Measurements from ENCODE around the gene TRIM44. TPM values are rescaled to one million over a fixed set of nuclear protein-coding genes. Genes with fewer than 3 reads are reported as not detected.

TRIM44 gene
- polyA plus RNA-seq, 1 donor (not counting 4 experiments of a cell fraction or from before 2014, with no cell fraction given): 48.3 TPM

DNA sequence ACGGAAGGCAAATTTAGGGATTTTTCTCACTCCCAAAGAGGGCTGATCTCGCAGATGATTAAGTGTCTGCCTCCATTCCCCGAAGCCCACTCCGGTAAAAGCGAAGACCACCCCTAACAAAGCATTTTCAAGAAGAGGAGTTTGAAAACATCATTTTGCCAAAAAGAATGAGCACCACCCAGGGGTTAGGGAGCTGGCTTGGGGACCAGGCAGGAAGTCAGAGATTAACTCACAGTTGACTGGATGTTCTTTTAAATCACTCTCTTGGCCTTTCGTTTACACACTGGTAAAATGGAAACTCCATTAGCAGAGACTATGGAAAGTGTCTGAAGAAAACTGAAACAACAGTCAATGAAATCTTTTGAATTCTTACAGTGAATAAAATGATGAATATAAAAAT is 7.9 kb upstream of the TRIM44 start:
- Histone ChIP-seq H3K36me3 (ENCODE audit: control insufficient read depth in 2 of 2, extremely low read depth in 1 of 2, insufficient read depth in 2 of 2, low read length in 2 of 2) (no peaks in the 10 kb centered on the region), H3K27ac (ENCODE audit: control insufficient read depth, insufficient read depth, low read length) (no peak overlapping the region), H3K27me3 (ENCODE audit: control insufficient read depth, extremely low read depth, insufficient read depth, low read length) (no peaks in the 10 kb centered on the region), H3K4me1 (ENCODE audit: control insufficient read depth, extremely low read depth, insufficient read depth, low read length) (peaks cover 11% of the 10 kb centered on the region), H2AFZ (ENCODE audit: control insufficient read depth, low read length) (no peak overlapping the region), H3K4me3 (ENCODE audit: control insufficient read depth in 2 of 3, extremely low read depth in 1 of 3, insufficient read depth in 2 of 3, low read depth in 1 of 3, low read length in 3 of 3) (no peak overlapping the region), H3K9me1 (ENCODE audit: control insufficient read depth, extremely low read depth, insufficient read depth, low read length) (no peaks in the 10 kb centered on the region), H4K20me1 (ENCODE audit: control insufficient read depth, extremely low read depth, insufficient read depth, low read length) (no peaks in the 10 kb centered on the region), H3K9me3 (ENCODE audit: control insufficient read depth, low read depth, low read length) (no peaks in the 10 kb centered on the region), H3K4me2 (ENCODE audit: control insufficient read depth, extremely low read depth, insufficient read depth, low read depth, low read length) (no peak overlapping the region), H3K79me2 (ENCODE audit: control insufficient read depth, insufficient read depth, low read length) (no peaks in the 10 kb centered on the region), H3K9ac (ENCODE audit: control insufficient read depth, extremely low read depth, insufficient read depth, low read length) (no peak overlapping the region)
- FAIRE-seq: no peak
- TF ChIP-seq, protein P1, sequence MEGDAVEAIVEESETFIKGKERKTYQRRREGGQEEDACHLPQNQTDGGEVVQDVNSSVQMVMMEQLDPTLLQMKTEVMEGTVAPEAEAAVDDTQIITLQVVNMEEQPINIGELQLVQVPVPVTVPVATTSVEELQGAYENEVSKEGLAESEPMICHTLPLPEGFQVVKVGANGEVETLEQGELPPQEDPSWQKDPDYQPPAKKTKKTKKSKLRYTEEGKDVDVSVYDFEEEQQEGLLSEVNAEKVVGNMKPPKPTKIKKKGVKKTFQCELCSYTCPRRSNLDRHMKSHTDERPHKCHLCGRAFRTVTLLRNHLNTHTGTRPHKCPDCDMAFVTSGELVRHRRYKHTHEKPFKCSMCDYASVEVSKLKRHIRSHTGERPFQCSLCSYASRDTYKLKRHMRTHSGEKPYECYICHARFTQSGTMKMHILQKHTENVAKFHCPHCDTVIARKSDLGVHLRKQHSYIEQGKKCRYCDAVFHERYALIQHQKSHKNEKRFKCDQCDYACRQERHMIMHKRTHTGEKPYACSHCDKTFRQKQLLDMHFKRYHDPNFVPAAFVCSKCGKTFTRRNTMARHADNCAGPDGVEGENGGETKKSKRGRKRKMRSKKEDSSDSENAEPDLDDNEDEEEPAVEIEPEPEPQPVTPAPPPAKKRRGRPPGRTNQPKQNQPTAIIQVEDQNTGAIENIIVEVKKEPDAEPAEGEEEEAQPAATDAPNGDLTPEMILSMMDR (optimal IDR thresholded peaks at IDR 0.05 in 1 of 3, IDR thresholded peaks at IDR 0.05 in 1 of 3, conservative IDR thresholded peaks at IDR 0.05 in 1 of 3; ENCODE audit: extremely low read depth in 1 of 3, insufficient read depth in 2 of 3, low read length in 3 of 3): no peak
- TF ChIP-seq EZH2 (IDR thresholded peaks at IDR 0.05; ENCODE audit: low read length): no peak
- no peak for DNase-seq (ENCODE audit: low read depth, low spot score)
- dilution Hi-C loops (cut with MboI; ENCODE audit: extremely low pct_ligation_motif_present, low sequenced_read_pairs): no loop called here

DNA sequence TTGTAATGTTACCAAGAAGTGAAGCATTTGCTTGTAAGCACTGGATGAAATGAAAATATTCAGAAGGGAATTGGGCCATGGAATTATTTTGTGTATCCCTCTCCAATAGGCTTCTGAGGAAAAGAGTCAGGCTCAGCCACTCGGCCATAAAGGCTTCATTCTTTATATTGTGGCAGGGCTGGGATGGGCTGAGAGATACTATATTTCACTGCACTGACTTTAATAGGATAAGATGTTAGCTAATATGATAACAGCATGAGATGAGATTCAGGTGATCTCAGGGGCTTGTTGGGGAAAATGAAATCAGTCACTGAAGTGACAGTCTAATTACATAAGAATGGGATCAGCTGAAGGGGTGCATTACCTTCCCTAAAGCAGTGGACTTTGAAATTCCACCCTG is 7.3 kb upstream of the TRIM44 start:
- no peak overlapping the region for H3K4me3 ChIP-seq (ENCODE audit: control insufficient read depth in 2 of 3, extremely low read depth in 1 of 3, insufficient read depth in 2 of 3, low read depth in 1 of 3, low read length in 3 of 3)
- no peaks in the 10 kb centered on the region for H3K36me3 ChIP-seq (ENCODE audit: control insufficient read depth in 2 of 2, extremely low read depth in 1 of 2, insufficient read depth in 2 of 2, low read length in 2 of 2)
- dilution Hi-C loops (cut with MboI; ENCODE audit: extremely low pct_ligation_motif_present, low sequenced_read_pairs): no loop called here
- H3K9ac ChIP-seq (ENCODE audit: control insufficient read depth, extremely low read depth, insufficient read depth, low read length): no peak overlapping the region
- FAIRE-seq (no peak), DNase-seq (ENCODE audit: low read depth, low spot score) (no peak)
- H3K27ac ChIP-seq (ENCODE audit: control insufficient read depth, insufficient read depth, low read length): no peak overlapping the region
- H4K20me1 ChIP-seq (ENCODE audit: control insufficient read depth, extremely low read depth, insufficient read depth, low read length): no peaks in the 10 kb centered on the region
- no peaks in the 10 kb centered on the region for H3K9me3 ChIP-seq (ENCODE audit: control insufficient read depth, low read depth, low read length)
- H3K79me2 ChIP-seq (ENCODE audit: control insufficient read depth, insufficient read depth, low read length): no peaks in the 10 kb centered on the region
- H3K27me3 ChIP-seq (ENCODE audit: control insufficient read depth, extremely low read depth, insufficient read depth, low read length): no peaks in the 10 kb centered on the region
- TF ChIP-seq, protein P1 (optimal IDR thresholded peaks at IDR 0.05 in 1 of 3, IDR thresholded peaks at IDR 0.05 in 1 of 3, conservative IDR thresholded peaks at IDR 0.05 in 1 of 3; ENCODE audit: extremely low read depth in 1 of 3, insufficient read depth in 2 of 3, low read length in 3 of 3): no peak
- no peak for TF ChIP-seq EZH2 (IDR thresholded peaks at IDR 0.05; ENCODE audit: low read length)
- no peaks in the 10 kb centered on the region for H3K9me1 ChIP-seq (ENCODE audit: control insufficient read depth, extremely low read depth, insufficient read depth, low read length)
- peaks cover 8% of the 10 kb centered on the region for H3K4me1 ChIP-seq (ENCODE audit: control insufficient read depth, extremely low read depth, insufficient read depth, low read length)
- H2AFZ ChIP-seq (ENCODE audit: control insufficient read depth, low read length): no peak overlapping the region
- H3K4me2 ChIP-seq (ENCODE audit: control insufficient read depth, extremely low read depth, insufficient read depth, low read depth, low read length): no peak overlapping the region
